Stimulated activated CD8-positive, alpha-beta memory T cell treated with anti-CD3 and anti-CD28 coated beads, Interleukin-7, amount 100 ng/mL, for 4 hours (primary cell): ENCODE data around the gene GNA12.

Experiments used
- DNase-seq, 2 donors: peaks; one replicate each; pipeline ENCODE4 v3.0.0-alpha.2; 2020; ENCODE audit warnings: low read depth in 2 of 2

Gene GNA12, protein sequence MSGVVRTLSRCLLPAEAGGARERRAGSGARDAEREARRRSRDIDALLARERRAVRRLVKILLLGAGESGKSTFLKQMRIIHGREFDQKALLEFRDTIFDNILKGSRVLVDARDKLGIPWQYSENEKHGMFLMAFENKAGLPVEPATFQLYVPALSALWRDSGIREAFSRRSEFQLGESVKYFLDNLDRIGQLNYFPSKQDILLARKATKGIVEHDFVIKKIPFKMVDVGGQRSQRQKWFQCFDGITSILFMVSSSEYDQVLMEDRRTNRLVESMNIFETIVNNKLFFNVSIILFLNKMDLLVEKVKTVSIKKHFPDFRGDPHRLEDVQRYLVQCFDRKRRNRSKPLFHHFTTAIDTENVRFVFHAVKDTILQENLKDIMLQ

DNA sequence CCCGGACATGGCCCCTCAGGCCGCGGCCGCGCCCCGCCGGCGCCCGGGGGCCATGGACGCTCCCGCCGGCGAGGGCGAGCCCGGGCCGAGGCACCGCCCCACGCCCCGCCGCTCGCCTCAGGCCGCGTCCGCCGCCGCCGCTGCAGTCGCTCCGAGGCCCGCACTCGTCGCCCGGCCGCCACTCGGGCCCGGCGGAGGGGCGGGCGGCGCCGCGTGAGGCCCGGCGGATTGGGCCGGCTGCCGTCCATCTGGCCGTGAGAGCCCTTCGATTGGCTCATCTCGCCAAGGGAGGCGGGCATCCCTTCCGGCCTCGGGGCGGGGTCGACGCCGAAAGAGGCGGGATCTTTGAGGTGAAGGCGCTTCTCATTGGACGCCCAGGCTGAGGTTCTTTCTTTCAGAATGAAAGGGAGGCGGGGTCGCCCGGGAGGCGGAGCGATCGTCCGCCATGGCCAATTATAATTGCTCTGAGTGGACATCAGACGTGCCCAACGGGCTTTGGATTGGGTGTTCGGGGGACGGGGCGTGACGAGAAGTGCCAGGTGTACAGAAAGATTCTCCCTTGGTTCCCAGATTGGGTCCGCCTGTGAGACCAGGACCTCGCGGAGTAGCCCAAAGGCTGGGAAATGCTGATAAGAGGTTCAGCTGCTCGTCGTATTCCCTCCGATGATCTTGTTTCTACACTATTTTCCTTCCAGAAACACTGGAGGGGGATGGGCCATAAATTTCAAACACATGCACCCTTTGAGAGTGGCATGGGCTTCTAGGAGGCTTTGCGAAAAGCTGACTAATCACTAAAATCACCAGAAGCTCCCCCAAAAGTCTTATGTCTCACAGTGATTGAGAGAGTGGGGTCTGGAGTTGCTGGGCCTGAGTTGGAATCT lies at the start of gene GNA12:
Gene GNA12, minus strand, starts transcription at position 156 of the 881 bp plus-strand sequence. Its CDS starts 147 bp downstream, at position 9.
- DNase-seq = peak; percentile 94 to 98

DNA sequence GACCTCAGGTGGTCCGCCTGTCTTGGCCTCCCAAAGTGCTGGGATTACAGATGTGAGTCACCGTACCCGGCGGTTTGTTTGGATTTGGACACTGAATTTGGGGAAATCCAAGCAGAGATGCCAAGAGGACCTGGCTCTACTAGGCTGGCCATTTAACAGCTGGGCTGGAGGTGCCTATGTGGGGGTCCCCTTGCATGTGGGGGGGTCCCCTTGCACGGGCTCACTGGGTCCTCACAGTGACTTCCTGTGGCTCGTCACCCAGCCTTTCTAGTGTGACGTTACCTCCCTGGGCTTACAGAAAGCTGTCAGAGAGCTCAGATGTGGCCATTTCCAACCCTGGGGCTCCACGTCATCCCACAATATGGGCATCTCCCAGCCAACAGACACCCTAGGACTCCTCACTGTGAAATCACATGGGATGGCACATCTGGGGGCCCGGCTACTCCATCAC lies 49.3 kb upstream of the GNA12 start:
- DNase-seq = no peak

DNA sequence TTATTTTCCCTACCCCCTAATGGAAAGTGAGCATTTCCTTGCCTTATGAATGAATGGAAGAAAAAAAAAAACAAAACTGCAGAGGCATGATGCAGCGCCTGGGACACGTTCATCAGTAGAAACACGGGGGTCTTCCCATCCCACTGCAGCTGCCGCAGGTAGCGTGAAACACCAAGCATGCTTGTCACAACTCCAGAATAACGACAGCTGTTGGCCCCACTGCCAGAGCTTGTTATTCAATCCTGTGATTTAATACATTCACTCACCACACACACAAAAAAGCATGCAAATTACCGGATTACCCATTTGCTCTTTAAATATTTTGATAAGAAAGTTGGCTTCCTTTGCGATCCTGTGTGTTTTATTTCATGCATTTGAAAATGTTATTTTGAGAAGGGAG lies 48.4 kb upstream of the GNA12 start:
- no peak for DNase-seq

DNA sequence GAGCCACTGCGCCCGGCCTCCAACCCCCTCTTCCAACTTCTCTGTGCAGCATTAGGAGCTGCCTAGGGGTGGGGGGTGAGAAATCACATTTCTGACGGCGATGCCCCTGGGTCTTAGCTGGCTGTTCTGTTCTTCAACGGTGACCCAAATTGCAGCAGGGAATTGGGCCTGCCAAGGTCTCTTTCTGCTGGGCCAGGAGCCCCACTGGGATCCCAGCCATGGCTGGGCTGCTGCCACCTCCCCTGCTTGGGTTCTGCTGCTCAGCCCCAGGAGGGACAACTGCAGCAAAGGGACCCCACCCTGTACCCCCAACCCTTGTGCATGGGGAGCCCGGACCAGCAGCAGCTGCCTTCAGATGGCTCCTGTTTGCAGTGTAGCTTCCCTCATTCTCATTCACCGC lies 43.7 kb upstream of the GNA12 start:
- no peak for DNase-seq

DNA sequence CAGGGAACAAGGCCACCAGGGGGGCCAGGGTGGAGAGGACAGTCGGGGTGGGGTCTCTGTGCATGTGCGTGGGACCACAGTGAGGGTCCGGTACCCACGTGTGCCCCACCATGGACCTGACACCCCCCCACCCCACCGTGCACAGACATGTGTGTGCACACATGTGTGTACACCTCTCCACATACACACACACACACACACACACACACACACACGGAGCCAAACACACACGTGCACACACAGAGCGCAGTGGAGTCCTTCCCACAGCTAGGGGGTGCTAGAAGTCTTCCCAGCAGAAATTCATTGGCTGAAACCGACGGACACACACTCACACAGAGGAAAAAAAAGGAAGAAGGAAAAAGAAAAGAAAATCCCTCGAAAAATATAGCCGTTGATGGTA lies 42.8 kb upstream of the GNA12 start:
- DNase-seq = no peak

DNA sequence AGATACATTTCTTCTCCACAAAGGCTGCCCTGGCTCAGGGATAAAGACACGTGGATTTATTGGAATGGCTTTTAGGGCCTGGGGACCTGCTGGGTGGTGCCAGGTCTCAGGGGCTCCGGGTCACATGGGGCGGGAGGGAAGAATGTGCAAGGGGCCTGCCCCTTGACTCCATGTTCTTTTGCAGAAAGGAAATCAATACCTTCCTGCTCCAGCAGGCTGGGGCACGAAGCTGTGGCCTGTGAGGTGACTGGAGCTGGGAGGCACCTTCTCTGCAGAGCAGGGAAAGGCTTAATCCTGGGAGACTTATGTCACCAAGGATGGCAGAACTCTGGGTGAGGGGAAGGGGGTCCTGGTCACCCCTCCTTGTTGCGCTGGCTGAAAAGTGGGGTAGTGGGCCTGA lies 42.3 kb upstream of the GNA12 start:
- DNase-seq = no peak

DNA sequence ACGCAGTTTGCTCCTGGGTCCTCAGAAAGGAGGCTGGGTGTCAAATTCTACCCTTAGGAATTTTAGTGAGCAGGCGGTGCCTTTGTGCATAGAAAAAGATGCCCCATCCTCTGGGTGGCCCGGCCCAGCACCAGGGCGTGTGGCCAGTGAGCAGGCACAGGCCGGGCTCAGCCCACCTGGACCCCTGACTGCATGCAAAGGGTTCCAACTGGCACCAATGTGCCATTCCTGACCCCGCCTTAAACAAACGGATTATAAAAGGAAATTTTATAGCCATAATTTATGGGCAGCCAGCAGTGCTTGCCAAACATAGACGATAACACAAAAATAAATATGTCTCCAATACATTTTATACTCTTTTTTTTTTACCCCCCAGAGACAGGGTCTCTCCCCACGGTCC lies 40.1 kb upstream of the GNA12 start:
- no peak for DNase-seq

DNA sequence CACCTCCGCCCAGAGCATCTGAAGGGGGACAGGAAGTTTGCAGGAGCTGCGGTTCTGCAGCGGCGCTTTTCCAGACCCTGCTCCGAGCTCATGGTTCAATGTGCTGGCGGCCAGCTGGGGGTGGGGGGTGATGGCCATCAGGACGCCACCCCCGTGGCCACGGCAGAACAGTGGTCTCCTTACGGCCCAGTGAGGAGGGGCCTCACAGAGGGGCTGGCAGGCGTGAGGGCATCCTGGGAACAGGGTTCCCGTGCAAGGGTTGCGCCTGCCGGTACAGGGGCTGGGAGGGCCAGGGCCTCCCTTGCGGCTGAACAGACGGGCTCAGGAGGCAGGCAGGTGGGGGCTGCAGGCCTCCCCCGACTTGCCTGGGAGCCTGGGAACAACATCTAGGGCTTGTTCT lies 39.0 kb upstream of the GNA12 start:
- DNase-seq = no peak

DNA sequence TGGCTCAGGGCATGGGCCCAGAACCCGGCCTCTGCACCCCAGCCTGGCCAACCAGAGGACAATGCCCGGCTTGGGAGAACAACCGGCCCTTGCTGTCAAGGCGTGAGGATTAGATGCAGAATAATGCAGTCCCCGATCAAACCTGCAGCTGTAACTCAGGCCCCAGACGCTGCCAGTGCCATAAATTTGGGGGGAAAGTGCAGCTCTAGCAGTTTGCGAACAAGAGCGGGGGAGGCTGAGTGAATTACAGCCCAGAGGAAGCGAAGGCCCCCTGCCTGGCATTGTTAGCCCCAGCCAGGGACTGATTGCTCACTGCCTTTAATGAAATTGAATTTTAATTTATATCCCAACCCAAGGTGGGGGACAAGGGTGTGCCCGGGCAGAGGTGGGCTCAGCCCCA lies 38.0 kb upstream of the GNA12 start:
- no peak for DNase-seq

DNA sequence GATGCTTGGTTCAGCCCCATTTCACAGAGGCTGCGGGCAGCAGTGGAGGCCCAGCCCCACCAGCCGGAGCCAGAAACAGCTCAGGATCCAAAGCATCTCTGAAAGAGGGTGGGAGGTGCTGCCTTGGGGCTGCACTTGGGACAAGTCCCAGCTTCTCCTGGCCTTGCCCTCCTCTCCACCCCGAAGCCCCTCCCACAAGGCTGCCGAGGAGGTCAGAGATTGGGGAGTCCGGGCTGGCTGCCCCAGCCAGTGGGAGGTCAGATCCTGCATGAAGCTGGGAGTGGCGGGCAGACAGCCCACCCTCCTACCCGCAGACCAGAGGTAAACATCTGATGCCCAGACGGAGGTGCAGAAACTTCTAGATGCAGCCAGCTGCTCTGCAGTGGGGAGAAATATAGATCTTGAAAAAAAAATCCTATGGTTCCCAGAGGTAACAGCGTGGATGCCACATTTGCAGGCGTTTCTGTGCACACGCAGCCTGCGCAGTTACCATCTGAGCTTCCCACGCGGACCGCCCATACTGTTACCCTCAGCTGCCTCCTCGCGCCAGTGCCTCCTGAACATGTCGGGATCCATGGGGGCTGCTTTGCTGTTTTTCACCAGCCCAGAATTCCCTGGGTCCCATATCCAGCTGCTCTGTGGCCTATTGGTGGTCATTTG lies 36.9 kb upstream of the GNA12 start:
- DNase-seq = no peak

DNA sequence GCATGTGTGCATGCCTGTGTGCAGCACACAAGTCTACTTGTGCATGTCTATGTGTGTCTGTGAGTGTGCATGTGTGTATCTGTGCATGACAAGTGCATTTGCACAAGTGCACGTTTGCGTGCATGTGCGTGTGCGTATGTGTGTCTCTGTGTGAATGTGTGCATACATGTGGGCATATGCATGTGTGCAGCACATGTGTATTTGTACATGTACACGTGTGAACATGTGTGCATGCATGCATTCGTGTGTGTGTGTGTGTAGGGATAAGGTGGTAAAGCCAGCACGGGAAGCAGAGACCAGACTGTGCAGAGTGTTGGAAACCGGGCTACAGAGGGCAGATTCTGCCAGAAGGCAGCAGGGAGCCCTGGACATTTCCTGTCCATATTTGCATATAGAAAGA lies 35.9 kb upstream of the GNA12 start:
- no peak for DNase-seq

DNA sequence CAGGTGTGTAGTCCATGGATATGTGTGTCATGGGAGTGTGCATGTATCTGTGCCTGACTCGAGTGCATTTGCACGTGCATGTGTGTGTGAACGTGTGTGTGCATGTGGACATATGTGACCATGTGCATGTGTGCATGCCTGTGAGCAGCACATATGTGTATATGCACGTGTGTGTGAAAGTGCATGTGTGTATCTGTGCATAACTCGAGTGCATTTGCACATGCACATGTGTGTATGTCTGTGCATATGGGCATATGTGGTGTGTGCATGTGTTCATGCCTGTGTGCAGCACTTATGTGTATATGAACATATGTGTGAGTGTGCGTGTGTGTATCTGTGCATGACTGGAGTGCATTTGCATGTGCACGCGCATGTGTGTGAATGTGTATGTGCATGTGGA lies 35.2 kb upstream of the GNA12 start:
- no peak for DNase-seq

DNA sequence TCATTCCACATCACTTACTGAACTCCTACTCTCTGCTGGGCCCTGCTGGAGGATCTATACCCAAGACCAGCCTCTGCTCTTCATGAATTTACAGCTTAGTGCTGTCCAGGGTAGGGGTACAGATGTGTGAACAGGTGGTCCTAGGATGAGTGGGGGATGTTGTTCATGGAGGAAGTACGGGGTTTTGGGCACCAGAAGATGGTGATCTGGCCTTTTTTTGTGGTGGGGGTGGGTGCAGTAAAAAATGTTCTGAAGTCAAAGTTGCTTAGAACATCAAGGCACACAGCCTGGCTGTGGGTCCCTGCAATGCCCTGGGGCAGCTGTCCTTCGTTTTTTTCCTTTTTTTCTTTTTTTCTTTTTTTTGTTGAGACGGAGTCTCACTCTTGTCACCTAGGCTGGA lies 34.2 kb upstream of the GNA12 start:
- DNase-seq = no peak

DNA sequence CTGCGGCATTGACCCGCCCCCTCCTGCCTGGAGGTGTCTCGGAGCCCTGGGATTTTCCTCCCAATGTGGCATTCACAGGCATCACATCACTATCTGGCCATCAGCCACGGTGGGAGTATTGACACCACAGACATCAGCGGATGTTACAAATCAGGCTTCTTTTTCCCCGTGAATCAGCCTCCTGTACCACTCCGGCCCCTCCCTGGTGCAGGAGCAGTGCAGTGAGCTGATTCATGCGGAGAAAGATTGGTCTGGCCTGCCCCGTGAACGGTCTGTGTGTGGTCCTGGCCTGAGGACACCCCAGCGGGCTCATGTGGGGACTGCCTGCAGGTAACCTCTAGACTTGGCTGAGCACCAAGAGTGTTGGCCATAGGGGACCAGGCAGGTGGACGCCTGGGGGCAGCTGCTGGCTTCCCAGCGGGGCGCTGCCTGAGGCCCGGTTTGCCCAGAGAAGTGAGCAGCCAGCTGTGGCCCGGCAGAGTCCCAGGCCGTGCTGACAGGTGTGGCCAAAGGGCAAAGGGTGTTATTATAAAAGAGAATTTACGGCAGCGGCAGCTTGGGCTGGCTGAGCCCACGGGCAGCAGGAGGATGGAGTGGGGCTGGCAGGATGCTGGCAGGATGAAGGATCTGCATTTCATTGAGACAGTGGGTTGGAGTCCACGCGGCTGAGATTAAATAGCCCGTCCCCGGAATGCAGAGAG lies 32.1 kb upstream of the GNA12 start:
- no peak for DNase-seq

DNA sequence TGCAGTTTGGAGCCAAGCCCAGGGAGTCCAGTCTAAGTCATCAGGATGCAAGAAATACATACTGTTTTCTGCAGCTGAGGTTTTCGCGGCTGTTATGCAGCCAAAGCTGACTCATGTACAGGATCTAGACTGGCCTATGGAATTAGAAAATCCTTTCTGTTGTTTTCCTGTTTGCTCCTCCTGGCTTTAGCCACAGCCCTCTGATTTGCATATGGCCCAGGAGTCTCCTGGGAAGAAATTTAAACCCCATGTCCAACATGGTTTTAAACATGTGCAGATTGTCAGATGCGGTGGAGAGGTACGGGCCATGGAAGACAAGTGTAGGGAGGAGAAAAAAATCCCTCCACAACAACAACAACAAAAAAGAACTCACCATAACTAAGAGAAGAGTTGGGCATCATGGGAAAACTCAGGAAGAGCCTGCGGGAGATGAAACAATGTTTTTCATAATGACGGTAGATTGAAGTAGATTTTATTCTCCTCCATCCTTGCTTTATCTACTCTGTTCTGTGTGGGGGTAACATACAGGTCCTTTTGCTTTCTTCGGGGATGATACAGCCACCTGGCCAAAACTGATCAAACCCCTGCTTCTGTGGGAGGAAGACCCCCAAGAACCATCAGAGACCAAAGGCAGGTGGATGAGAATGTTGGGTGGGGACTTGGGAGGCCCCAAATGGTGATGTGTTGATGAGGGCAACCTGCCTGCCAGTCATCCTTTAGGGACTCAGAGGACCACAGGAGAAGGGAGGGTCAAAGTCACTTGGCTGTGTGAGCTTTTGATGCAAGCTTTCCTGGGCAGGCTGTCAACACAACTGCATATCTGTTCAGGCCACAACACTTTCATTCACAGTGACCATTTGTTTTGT lies 29.8 kb upstream of the GNA12 start:
- DNase-seq = no peak

DNA sequence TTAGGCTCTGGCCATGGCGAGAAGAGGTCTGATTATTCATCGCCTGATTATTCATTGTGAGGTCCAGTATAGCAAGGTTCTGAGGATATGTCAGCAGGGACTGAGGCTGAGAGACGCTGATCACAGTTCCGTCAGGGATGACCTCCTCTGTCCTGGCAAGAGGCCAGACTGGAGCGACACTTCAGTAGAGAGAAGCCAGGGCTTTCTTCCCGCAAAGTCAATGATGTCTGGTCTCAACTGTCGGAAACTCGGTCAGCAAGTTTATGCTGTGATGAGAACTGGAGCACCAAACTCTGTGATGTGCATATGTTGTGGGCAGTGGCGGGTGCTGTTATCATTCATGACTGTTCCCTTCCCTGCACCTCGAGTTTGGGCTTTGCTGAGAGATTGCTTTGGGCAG lies 29.0 kb upstream of the GNA12 start:
- DNase-seq = no peak

DNA sequence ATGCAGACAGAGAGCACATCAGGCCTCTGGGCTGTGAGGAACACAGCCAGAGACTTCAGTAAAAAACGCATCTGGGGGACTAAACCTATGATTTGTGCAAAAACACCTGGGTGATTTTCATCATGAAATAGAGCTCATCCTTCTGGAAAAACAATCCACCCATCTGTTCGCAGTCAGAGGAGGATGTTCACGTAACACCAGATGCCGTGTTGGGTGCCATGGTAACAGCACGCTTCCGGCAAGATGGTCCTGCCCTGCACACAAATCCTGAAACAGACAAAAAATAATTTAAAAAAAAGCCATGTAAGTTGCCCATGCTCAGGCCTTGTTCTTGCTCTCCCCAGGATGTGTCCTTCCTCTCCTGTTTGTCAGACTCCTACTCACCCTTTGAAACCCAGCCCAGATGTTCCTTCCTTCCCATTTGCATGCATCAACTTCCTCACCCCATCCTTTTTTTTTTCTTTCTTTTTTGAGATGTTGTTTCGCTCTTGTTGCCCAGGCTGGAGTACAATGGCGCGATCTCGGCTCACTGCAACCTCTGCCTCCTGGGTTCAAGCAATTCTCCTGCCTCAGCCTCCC lies 28.3 kb upstream of the GNA12 start:
- DNase-seq = no peak

DNA sequence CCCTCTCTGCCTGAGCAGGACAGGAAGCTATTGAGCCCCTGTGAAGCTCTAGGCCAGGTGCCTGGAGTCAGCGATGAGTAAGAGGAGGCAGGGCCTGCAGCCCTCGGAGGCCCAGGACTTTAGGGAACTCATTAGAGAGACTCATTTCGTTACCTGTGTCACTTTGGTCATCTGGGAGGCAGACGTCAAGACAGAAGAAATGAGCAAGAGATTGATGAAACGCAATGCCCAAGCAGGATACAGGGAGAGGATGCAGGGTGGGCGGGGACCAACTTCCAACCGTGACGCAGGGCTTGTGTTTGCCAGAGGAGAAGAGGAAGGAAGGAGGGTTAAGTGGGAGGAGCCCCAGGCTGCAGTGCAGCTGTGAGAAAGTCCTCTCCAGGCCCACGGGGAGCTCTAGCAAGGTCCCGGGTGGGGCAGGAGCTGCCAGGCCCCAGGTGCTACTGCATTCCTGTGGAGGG lies 26.4 kb upstream of the GNA12 start:
- no peak for DNase-seq

DNA sequence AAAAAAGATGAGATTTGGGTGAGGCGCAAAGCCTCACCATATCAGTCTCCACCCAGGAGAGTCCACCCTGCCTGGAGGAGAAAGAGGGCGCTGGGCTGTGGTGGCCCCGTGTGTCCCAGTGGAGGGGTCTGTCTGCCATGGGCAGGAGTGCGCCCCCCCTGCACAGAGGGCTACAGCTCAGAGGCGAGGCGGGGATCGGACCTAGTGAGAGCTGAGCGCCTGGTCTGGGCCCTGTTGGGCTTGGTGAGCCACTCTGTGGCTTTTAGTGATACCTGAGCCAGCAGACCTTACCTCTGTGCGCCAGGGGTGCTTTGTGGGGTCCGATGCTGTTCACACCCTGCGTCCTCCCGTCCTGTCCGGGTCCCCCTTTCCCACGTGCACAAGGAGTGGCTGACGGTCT lies 25.9 kb upstream of the GNA12 start:
- DNase-seq = no peak

DNA sequence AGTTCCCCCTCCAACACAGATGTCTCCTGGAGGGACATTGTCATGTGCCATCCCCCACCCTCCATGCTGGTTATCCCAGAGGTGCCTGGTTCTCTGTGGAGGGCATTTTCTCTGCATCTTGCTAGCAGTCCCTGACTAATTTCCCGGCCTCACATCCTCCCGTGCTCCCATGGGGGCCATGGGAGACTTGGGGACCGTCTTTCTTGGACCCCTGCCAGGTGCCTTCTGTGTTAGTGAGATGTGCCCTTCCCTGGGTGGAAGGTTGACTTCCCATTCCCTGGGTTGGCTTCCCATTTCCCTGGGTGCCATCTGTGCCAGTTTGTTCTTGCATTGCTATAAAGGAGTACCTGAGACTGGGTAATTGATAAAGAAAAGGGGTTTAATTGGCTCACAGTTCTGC lies 22.5 kb upstream of the GNA12 start:
- DNase-seq = no peak
